8988T (cell line): ENCODE measurements around the gene ACOT8.
"Not testable (repeated sequence)": the region's sequence is repeated elsewhere in the genome, so short reads cannot be mapped to it uniquely, and the experiment has no call there.

Experiments
- DNase-seq: peaks from one replicate; pipeline ENCODE4 v3.0.0; 2011

The ACOT8 gene

DNA sequence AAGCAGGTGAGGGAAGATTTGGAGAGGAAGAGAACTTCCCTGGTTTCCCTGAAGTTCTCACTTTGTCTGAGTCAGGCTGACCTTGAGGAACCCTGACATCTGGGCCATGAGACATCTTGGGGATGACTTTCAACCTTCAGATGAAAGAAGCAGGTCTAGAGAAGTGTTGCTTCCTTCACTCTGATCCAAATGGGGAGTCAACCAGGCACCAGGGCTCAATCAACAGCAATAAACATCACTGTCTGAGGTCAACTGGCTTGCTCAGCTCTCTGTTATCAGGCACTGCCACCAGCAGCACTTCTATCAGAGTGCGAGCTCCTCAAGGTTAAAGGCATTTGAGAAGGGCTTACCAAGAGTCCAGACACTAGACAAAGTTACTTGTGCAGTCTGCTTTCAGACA, 6.3 kb downstream of the ACOT8 start:
- DNase-seq, result no peak

DNA sequence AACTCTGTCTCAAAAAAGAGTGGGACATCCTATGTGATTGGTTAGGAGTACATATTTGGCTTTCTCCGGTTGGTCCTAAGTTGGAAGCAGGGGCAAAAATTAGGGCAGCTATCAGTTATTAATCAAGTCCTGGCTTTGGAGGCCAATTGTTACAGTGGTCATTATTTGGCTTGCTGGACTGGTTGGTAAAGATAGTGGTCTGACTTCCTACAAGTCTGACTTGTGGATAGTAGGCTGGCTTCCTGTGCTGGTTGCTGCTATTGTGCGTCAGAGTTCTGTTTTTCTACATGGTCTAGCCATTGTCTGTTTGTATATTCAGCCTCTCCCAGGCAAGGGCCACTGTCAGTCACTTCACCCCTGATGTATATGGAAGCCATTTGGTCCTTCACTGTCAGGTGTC, 7.0 kb downstream of the ACOT8 start:
- no peak for DNase-seq

GRCh38 chr20:45848969-45849582, 8.1 kb downstream of the ACOT8 start:
- DNase-seq, result no peak

- DNase-seq, result no peak
These were observed 8.8 kb downstream of the ACOT8 start for GRCh38 chr20:45848421-45848820.

GRCh38 chr20:45845452-45845851, 11.7 kb downstream of the ACOT8 start:
- no peak for DNase-seq

- DNase-seq, result no peak
These were observed 13.7 kb downstream of the ACOT8 start for GRCh38 chr20:45843506-45843905.

DNA sequence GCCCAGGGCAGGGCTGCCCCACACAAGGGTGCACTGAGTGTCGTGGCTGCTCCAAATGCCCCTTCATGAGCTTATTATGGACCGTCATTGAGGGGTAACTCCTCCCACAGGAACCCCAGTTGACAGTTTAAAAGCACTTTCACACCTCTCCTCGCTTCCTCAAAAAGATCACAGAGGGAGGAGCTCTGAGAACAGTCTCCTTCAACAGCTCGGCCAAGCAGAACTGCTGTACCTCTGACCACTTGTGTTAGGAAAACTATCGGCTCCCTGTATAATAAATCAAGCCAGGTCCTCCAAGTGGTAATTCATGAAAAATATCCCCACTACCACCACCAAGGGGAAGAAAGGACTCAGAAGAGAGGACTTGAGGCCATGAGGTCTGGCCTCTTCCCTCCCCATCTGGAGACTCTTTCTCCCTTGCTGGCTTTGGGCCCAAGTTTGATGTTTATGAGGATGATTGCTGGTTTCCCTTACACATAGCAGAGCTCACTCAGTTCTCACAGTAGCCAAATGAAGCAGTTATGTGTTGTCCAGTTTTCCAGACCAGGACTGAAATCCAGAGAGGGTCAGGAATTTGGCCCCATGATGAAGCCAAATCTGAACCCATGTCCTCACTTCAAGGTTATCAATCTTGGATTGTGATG, 14.9 kb downstream of the ACOT8 start:
- DNase-seq, result no peak

DNA sequence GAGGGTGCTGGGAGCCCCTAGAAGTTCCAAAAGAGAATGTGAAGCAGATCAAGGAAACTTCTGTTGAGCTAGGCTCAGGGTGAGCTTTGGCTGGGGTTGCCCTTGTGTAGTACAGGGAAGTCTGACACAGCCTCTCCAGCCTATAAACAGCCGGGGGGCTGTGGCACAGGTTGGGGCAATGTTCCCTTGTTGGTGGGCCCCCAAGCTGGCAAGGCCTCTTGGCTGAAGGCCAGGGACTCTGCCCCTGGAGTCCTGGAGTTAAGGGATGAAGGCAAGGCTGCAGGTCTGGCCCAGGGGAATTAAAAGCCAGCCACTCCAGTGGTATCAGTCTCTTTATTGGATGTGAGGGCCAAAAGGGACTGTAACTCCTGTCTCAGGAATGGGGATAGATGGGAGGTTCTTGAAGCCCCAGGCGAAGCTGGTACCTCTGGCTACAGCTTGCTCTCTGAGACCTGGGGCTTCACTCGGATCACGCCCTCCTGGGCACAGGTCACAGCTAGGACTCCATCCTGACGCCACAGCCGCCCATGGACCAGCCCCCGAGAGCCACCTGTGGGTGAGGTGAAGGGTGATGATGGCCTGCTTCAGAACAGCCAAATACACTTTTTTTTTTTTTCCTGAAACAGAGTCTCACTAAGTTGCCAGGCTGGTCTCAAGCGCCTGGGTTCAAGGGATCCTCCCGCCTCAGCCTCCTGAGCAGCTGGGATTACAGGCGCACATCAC, 15.6 kb downstream of the ACOT8 start:
- DNase-seq, result no peak

DNA sequence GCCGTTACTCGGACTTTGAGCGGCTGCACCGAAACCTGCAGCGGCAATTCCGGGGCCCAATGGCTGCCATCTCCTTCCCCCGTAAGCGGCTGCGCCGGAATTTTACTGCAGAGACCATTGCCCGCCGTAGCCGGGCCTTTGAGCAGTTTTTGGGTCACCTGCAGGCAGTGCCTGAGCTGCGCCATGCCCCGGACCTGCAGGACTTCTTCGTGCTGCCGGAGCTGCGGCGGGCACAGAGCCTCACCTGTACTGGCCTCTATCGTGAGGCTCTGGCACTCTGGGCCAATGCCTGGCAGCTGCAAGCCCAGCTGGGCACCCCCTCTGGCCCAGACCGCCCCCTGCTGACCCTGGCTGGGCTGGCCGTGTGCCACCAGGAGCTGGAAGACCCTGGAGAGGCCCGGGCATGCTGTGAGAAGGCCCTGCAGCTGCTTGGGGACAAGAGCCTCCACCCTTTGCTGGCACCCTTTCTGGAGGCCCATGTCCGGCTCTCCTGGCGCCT, 16.4 kb downstream of the ACOT8 start:
- DNase-seq, result no peak

GRCh38 chr20:45836841-45837240, 20.4 kb downstream of the ACOT8 start:
- DNase-seq, result no peak

DNA sequence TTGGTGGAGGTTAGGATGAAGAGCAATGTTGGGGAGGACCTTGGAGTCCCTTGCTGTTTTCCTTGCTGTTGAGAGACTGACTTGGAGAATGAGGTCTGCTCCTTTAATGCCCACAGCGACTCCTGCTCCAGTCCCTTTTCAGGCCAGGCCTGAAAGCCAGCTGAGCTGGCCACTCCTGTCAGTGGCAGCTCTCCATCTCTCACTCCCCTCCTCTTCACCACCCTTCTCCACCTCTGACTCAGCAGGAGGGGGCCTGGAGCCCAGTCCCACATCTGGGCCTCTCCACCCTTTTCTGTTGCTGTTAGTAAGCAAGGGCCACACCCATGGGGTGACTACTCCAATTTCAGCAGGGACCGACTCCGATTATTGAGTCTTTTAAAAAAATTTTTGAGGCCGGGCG, 21.4 kb downstream of the ACOT8 start:
- DNase-seq, result no peak

GRCh38 chr20:45835329-45835765, 21.8 kb downstream of the ACOT8 start:
- no peak for DNase-seq

DNA sequence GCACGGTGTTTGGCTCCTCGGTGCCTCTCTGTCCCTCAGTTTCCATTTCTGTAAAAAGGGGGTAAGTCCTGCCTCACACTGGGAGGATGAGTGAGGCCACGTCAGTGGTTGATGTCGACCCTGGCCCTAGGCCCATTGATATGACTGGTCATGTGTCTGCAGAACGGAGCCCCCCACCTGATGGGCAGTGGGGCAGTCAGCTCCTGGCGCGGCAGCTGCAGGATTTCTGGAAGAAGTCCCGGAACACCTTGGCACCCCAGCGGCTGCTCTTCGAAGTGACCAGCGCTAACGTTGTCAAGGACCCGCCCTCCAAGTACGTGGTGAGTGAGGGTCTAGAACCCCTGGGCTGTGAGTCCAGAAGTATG, 22.4 kb downstream of the ACOT8 start:
- DNase-seq, result no peak

DNA sequence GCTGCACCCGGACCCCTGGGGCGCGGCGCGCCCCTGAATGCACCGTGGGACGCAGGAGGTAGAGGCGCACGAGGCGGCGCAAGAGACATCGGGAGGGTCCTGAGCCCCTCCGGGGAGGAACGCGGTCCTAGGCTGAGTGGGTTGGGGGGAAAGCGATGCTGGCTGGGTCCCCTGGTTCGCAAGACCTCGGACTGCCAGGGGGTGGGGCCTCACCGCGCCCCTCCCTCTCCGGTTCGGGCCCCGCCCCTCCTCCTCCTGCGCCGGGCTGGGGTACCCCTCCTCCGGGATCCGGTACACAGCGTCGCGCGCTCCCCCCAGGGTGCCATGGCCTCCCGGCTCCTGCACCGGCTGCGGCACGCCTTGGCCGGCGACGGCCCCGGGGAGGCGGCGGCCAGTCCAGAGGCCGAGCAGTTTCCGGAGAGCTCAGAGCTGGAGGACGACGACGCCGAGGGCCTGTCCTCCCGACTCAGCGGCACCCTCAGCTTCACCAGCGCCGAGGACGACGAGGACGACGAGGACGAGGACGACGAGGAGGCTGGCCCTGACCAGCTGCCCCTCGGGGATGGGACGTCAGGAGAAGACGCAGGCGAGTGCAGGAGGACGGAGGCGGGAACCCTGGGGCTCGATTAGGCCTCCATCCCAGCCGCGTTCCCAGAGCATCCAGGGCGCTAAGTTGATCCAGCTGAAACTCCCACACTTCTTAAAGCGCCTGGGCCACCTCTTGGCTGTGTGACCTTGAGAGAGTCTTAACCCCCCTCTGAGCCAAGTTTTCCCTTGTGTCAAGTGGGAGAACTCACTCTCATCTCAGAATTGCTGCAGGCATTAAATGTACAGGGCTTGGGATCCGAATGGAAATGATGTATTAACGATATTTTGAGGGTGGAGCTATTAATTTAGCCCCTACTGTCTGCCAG, 23.1 kb downstream of the ACOT8 start:
- peak; percentile 86 for DNase-seq

GRCh38 chr20:45833030-45833882, 23.9 kb downstream of the ACOT8 start, which contains the start of gene SNX21:
Gene SNX21, plus strand, starts transcription at chr20:45833799. Its CDS starts 121 bp downstream, at chr20:45833920.
- peak; percentile 85 for DNase-seq

- no peak for DNase-seq
These were observed 24.6 kb downstream of the ACOT8 start for GRCh38 chr20:45832619-45833018.

GRCh38 chr20:45829673-45830106, 27.5 kb downstream of the ACOT8 start:
- DNase-seq, result not testable (repeated sequence)

GRCh38 chr20:45828589-45828988, 28.6 kb downstream of the ACOT8 start:
- no peak for DNase-seq

DNA sequence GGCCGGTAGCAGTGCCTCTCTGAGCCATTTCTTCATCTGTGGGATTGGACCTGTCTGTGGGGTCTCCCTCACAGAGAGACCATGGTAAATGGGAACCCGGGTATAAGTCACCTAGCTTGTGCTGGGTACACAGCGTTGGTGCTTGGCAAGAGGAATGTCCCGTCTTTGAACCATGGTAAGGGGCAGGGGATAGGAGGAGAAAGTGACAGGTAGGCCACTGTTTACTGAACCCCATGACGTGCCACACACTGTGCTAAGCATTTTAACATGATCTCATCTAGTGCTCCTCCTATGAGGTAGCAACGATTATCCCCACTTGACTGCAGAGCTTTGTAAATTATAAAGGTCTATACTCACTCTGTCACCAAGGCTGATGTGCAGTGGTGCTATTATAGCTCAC, 29.5 kb downstream of the ACOT8 start:
- no peak for DNase-seq

DNA sequence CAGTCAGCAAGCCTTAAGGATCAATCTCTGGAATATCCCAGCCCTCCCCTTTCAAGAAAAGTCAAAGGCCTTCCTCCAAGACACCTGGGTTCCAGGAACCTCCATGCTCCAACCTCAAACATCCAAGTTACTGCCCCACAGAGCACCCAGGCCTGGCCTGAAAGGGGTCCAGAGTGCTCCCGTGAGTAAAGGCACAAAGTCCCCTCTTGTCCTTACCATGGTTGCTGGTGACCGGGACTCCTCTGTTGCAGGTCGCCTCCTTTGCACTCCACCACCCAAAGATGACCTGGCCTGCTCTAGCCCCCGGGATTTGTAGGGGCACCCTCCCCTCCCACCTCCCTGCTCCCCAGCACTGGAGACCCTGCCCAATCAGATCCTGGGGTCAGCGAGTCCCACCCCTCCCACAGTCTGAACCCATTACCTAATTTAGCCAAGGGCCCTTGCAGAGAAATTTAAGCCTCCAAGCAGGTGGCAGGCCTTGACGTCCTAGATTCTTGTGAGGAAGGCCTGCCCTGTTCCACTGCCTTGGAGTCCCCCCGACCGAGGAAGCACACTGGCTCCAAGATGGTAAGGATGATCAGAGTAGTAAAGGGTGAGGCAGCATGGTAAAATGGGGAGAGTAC, 30.1 kb downstream of the ACOT8 start, which contains the start of gene TNNC2:
Gene TNNC2, minus strand, starts transcription at position 283 of the 623 bp plus-strand sequence. Its CDS starts 64 bp downstream, at position 219.
- no peak for DNase-seq

DNA sequence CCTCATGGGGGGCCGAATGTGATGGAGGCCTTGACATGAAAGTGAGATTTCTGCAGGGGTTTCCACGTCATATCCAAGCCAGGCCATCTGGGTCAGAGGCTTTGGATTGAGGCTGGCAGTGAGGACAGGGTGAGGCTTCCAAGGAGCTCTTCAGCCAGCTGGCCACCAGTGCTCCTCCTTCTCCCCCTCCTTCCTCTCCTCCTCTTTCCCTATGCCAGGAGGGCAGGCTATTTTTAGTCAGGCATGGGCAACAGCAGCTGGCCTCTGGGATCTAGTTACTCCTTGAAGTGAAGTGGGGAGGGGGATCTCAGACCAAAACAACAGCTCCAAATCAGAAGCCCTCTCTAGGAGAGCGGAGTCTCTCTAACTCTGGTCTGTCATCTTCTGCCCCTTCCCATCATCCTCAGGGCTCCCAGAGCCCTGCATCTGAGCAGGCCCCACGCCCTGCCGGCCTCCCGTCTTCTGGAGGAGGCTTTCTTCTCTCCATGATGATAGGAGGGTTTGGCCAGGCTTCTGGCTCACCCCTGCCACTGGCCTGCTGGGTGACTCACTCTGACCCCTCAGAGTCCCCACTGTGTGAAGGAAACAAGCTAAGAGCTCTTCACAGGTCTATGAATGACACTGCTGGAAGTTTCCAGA, 30.7 kb downstream of the ACOT8 start:
- no peak for DNase-seq
